Activated CD8-positive, alpha-beta memory T cell treated with anti-CD3 and anti-CD28 coated beads for 24 hours (primary cell): ENCODE data around the gene HSPA12A.

Source experiments
- DNase-seq: peaks from one replicate; pipeline ENCODE4 v3.0.0-alpha.2; 2020

The HSPA12A gene

DNA sequence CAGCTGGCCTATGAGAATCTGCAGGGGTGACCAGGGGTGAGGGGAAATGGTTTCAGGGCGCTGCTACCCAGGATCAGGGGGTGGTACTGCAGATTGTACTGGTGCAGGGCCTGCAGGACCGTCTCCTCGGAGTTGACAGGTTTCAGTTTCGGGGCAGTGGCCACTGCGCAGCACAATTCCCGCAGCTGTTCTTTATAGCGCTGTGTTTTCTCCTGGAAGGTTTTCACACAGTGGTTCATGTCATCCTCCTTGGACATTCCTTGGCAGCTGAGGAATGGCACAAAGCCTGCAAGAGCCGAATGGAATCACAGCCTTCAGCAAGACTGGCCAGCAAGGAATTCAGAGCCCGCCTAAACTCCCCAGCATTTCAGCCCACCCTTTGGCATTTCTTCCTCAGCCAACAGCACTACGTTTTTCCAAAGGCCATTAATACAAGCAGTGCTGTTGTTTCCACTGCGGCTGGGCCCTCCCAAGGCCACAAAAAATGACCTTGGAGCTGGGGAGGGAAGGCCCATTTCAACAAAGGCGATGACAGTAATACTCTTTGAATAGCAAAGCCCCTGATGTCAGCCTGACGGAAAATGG is 76.7 kb downstream of the HSPA12A start:
- no peak for DNase-seq

DNA sequence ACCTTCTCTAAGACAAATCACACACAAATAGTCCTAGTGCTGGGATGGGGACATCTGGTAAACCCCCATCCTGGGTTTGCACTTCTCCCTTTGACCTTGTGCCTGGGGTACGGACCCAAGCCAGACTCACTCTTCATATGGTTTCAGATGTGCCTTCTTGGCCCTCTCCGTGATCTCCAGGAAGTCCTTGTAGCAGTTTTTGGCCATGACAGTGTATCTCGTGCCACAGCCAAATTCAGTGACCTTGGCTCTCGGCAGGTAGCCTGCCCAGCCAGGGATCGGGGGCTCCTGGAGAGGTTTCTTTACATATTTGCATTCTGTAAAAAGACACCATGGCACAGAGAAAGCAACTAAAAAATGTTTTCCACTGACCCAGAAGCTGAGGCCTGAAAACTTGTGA is 77.7 kb downstream of the HSPA12A start:
- no peak for DNase-seq

GRCh38 chr10:116663342-116663741 is 79.0 kb downstream of the HSPA12A start:
- DNase-seq: no peak

GRCh38 chr10:116660860-116661259 is 81.5 kb downstream of the HSPA12A start:
- DNase-seq: no peak

DNA sequence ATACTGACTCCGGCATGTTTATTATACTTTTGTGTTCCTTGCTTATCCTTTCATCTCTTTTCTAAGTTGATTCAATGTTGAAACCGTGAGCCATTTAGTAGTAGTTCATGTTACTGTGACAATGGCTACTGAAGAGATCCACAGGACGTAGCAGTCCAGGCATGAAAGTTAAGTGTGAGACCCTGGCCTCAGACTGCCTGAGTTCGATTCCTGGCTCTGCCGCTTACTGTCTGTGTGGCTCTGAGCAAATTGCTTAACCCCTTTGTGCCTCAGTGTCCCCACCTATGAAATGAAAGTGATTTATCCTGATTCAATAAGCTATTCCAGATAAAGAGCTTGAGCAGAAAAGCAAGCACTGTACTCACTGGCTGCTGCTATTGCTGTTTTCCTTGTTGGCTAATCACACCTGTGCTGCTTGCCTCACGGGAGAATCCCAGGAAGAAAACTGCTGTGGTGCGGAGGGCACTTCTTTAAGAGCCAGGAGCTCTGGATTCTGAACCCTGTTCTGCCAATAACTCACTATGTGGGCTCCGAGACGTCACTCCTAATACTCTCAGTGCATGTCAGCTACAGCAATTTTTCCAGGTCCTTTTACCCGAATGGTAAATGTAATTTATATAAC is 83.2 kb downstream of the HSPA12A start:
- no peak for DNase-seq

DNA sequence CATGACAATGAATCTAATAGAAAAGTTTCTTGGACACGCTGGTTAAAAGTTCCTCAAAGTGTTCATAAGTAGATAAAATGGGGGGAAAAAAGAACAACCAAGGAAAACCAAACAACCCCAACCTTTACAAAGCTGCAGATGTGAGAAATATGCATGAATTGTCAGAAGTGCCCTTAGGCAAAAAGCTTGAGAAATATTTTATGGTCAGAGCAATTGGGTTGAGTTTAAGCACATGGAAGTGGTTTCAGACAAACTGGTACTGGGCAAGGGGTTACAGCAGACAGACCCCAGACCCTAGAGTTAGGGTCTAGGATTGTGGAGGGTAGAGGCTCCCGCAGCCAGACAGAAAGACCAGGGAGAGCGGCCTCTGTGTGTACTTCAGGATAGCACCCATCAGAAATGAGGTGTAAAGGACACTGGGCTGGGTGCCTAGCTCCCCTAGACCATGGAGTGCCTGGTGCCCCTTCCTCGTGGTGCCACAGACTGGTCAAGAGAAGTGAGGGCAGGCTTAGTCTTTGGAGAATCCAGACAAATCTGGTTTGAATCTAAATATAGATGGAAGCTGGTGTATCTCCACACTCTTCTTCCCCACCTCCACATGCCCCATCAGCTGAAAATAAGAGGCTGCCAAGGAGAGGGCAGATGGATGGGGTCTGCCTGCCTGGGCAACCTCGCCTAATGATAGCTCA is 84.4 kb downstream of the HSPA12A start:
- no peak for DNase-seq

- no peak for DNase-seq
Observed at GRCh38 chr10:116656044-116656443, 86.3 kb downstream of the HSPA12A start.

GRCh38 chr10:116655568-116655967 is 86.8 kb downstream of the HSPA12A start:
- no peak for DNase-seq

GRCh38 chr10:116654816-116655215 is 87.5 kb downstream of the HSPA12A start:
- DNase-seq: no peak

GRCh38 chr10:116653885-116654284 is 88.5 kb downstream of the HSPA12A start:
- DNase-seq: no peak

DNA sequence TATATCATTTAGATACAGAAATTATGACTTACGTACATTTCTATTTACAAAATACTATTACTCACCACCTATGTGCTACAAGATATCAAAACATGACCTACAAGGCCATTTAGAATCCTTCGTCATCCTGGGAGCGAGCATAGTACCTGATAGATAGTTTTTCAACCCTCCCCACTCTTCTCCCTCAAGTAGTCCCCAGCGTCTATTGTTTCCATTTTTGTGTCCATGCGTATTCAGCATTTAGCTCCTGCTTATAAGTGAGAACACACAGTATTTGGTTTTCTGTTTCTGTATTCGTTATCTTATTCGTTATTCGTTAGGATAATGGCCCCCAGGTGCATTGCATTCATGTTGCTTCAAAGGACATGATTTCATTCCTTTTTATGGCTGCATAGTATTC is 93.5 kb downstream of the HSPA12A start:
- DNase-seq: no peak

DNA sequence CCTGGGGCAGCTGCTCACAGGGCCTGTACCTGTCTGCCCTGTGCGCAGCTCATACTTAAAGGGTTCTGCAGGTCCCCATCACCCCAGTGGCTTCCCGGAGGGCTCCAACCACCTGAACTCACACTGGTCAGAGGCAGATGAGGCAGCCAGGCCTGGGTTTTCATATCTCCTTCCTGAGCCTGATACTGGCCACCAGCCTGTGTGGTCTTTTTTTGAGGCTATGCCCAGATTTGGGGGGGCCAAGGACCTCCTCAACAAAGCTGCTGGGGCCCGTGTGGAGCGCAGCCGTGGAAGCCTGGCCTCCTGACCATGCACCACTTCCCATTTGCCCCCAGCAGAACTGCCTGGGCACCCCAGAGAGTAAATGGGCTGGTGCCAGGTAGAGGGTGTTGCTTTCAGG is 95.9 kb downstream of the HSPA12A start:
- DNase-seq: no peak

- no peak for DNase-seq
Observed at GRCh38 chr10:116637830-116638229, 104.5 kb downstream of the HSPA12A start.

GRCh38 chr10:116636976-116637375 is 105.4 kb downstream of the HSPA12A start:
- no peak for DNase-seq

DNA sequence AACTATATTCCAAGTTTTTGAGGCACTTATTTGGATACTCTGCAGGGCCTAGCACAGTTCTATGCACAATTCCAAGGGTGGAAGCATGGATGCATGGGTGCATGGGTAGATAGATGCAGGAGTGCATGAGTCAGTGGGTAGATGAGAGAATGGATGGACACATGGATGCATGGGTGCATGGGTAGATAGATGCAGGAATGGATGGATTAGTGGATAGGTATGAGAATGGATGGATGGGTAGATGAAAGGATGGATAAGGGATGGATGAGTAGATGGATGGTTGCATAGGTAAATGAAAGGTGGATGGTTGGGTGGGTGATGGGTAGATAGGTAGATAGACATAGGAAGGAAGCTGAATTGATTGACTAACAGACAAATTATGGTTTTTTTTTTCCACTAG is 106.0 kb downstream of the HSPA12A start:
- no peak for DNase-seq

GRCh38 chr10:116634126-116634975 is 108.0 kb downstream of the HSPA12A start:
- no peak for DNase-seq

- DNase-seq: no peak
Observed at GRCh38 chr10:116633216-116633600, 109.2 kb downstream of the HSPA12A start.

DNA sequence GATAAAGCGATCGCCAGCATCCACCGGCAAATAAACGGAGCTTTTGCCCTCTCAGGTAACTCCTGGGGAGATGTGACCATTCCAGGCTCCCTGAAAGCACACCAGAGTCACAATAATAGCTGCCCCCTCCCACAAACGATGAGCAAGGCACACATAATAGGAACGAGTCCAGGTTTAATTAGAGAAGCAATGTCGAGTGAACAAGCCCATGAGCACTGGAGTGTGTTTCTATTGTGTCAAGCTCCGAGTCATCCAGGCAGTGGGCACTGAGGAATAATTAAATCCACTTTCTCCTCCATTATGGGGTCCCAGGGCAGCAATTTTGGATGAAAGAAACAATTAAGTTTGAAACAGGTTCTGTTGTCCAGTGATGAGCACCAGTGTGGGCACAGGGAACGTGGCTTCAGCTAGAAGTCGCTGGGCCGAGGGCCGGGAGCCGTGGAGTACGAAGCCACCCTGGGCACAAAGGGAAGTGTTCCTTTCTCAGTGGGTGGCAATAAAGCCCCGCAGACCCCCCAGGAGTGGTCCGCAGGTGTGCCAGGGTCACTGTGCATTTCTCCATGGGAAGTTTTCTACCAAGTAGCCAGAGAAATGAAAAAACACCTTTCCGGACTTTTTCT is 109.7 kb downstream of the HSPA12A start:
- no peak for DNase-seq

GRCh38 chr10:116631871-116632295 is 110.5 kb downstream of the HSPA12A start:
- no peak for DNase-seq

DNA sequence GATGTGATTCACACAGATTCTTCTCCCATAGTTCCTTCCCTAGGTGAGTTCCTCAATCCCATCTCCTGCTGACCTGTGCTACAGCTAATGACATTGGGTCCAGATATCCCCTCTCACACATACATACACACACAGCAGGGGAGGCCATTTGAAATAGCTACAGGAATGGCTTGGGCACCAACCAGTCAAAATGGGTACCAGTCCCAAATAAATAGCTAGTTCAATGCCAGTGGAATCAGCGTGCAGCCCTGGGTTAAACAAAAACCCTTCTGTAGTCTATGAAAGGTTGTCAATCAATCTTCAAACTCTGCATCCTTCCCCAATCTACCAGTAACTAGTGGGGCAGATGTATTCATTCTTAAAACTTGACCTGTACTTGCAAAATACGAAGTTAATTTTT is 112.3 kb downstream of the HSPA12A start:
- DNase-seq: no peak

GRCh38 chr10:116629340-116629739 is 113.0 kb downstream of the HSPA12A start:
- DNase-seq: no peak

GRCh38 chr10:116627386-116627933 is 114.9 kb downstream of the HSPA12A start:
- no peak for DNase-seq

GRCh38 chr10:116626815-116627214 is 115.6 kb downstream of the HSPA12A start:
- no peak for DNase-seq
